ENCODE measurements around the gene GPC5. TPM values are rescaled to one million over a fixed set of nuclear protein-coding genes. Genes with fewer than 3 reads are reported as not detected.

GPC5 gene
- total and polyA plus RNA-seq, 2 of the 8 experiments (the other 6 are each of a cell fraction or from before 2014, with no cell fraction given), result 0.20 to 0.39 TPM

DNA sequence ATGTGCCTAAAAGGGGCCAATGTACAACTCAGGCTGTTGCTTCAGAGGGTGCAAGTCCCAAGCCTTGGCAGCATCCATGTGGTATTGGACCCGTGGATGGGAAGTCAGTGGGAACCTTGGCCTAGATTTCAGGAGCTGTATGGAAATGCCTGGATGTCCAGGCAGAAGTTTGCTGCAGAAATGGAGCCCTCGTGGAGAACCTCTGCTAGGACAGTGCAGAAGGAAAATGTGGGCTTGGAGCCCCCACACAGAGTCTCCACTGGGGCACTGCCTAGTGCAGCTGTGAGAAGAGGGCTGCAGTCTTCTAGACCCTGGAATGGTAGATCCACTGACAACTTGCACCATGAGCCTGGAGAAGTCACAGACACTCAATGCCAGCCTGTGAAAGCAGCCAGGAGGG lies 28.5 kb downstream of the GPC5 start (continued):
- TF ChIP-seq, protein P1, sequence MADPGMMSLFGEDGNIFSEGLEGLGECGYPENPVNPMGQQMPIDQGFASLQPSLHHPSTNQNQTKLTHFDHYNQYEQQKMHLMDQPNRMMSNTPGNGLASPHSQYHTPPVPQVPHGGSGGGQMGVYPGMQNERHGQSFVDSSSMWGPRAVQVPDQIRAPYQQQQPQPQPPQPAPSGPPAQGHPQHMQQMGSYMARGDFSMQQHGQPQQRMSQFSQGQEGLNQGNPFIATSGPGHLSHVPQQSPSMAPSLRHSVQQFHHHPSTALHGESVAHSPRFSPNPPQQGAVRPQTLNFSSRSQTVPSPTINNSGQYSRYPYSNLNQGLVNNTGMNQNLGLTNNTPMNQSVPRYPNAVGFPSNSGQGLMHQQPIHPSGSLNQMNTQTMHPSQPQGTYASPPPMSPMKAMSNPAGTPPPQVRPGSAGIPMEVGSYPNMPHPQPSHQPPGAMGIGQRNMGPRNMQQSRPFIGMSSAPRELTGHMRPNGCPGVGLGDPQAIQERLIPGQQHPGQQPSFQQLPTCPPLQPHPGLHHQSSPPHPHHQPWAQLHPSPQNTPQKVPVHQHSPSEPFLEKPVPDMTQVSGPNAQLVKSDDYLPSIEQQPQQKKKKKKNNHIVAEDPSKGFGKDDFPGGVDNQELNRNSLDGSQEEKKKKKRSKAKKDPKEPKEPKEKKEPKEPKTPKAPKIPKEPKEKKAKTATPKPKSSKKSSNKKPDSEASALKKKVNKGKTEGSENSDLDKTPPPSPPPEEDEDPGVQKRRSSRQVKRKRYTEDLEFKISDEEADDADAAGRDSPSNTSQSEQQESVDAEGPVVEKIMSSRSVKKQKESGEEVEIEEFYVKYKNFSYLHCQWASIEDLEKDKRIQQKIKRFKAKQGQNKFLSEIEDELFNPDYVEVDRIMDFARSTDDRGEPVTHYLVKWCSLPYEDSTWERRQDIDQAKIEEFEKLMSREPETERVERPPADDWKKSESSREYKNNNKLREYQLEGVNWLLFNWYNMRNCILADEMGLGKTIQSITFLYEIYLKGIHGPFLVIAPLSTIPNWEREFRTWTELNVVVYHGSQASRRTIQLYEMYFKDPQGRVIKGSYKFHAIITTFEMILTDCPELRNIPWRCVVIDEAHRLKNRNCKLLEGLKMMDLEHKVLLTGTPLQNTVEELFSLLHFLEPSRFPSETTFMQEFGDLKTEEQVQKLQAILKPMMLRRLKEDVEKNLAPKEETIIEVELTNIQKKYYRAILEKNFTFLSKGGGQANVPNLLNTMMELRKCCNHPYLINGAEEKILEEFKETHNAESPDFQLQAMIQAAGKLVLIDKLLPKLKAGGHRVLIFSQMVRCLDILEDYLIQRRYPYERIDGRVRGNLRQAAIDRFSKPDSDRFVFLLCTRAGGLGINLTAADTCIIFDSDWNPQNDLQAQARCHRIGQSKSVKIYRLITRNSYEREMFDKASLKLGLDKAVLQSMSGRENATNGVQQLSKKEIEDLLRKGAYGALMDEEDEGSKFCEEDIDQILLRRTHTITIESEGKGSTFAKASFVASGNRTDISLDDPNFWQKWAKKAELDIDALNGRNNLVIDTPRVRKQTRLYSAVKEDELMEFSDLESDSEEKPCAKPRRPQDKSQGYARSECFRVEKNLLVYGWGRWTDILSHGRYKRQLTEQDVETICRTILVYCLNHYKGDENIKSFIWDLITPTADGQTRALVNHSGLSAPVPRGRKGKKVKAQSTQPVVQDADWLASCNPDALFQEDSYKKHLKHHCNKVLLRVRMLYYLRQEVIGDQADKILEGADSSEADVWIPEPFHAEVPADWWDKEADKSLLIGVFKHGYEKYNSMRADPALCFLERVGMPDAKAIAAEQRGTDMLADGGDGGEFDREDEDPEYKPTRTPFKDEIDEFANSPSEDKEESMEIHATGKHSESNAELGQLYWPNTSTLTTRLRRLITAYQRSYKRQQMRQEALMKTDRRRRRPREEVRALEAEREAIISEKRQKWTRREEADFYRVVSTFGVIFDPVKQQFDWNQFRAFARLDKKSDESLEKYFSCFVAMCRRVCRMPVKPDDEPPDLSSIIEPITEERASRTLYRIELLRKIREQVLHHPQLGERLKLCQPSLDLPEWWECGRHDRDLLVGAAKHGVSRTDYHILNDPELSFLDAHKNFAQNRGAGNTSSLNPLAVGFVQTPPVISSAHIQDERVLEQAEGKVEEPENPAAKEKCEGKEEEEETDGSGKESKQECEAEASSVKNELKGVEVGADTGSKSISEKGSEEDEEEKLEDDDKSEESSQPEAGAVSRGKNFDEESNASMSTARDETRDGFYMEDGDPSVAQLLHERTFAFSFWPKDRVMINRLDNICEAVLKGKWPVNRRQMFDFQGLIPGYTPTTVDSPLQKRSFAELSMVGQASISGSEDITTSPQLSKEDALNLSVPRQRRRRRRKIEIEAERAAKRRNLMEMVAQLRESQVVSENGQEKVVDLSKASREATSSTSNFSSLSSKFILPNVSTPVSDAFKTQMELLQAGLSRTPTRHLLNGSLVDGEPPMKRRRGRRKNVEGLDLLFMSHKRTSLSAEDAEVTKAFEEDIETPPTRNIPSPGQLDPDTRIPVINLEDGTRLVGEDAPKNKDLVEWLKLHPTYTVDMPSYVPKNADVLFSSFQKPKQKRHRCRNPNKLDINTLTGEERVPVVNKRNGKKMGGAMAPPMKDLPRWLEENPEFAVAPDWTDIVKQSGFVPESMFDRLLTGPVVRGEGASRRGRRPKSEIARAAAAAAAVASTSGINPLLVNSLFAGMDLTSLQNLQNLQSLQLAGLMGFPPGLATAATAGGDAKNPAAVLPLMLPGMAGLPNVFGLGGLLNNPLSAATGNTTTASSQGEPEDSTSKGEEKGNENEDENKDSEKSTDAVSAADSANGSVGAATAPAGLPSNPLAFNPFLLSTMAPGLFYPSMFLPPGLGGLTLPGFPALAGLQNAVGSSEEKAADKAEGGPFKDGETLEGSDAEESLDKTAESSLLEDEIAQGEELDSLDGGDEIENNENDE (IDR thresholded peaks at IDR 0.05; ENCODE audit: insufficient replicate concordance, low read length), result no peak
- no peak for TF ChIP-seq GTF2F1 (IDR thresholded peaks at IDR 0.05; ENCODE audit: borderline replicate concordance, low read depth, low read length)
- TF ChIP-seq BRCA1 (IDR thresholded peaks at IDR 0.05; ENCODE audit: low read depth, low read length), result no peak
- TF ChIP-seq SRF (IDR thresholded peaks at IDR 0.05; ENCODE audit: low read depth, low read length), result no peak

Measured in H1 (cell line).